ENCODE results near the gene JPT1. TPM values are rescaled to one million over a fixed set of nuclear protein-coding genes. Genes with fewer than 3 reads are reported as not detected.
"Not testable (repeated sequence)": the region's sequence is repeated elsewhere in the genome, so short reads cannot be mapped to it uniquely, and the experiment has no call there.

Gene JPT1
- total and polyA plus RNA-seq, 2 donors = 92.1 to 130 TPM

DNA sequence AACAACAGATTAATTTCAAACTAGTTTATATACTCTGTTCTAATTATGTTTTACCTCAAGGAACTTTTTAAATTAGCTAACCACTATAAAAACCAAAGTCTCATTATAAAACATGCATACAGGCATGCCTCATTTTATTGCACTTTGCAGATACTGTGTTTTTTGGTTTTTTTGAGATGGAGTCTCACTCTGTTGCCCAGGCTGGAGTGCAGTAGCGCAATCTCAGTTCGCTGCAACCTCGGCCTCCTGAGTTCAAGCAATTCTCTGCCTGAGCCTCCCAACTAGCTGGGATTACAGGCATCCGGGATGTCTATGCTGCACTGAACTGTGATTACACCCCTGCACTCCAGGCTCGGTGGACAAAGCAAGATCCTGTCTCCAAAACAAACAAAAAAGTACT lies 8.8 kb upstream of the JPT1 start:
- no peaks in the 10 kb centered on the region for H3K27me3 ChIP-seq (ENCODE audit: control insufficient read depth in 2 of 2, insufficient read depth in 1 of 2, low read length in 1 of 2)
- H3K9me3 ChIP-seq (ENCODE audit: control insufficient read depth in 2 of 2, insufficient read depth in 1 of 2, low read length in 1 of 2) = no peaks in the 10 kb centered on the region
- 98% methylated on average over 5 of the region's 5 CpGs for whole genome bisulfite sequencing
- H3K4me1 ChIP-seq (ENCODE audit: control insufficient read depth in 2 of 2, insufficient read depth in 2 of 2, low read length in 2 of 2) = no peaks in the 10 kb centered on the region
- DNase-seq (ENCODE audit: low read depth in 6 of 9, low spot score in 9 of 9) = no peak
- peaks cover 27 to 55% of the 10 kb centered on the region in 2 donors for H3K36me3 ChIP-seq (ENCODE audit: control insufficient read depth in 2 of 2, insufficient read depth in 2 of 2, low read length in 1 of 2)
- H3K27ac ChIP-seq (ENCODE audit: low read depth in 1 of 2, low read length in 1 of 2) = no peak overlapping the region
- no peak overlapping the region for H3K4me3 ChIP-seq (ENCODE audit: low read length in 2 of 2)

DNA sequence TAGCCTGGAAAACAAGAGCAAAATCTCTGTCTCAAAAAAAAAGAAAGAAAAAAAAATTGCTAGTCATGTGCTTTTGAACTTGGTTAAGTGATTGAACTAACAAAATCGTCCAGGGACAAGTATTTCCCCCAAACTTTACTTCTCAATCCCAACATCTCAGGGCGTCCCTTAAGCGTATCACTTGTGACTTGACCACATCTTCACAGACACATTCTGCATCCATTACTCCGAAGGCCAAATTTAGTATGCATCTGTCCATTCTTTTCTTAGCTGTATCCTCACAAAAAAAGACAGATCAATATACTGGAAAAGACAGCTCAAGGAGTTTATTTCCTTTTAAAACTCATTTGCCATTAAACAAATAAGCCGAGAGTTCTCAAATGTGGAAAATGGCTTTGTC lies 5.9 kb upstream of the JPT1 start:
- Histone ChIP-seq H3K4me1 (ENCODE audit: control insufficient read depth in 2 of 2, insufficient read depth in 2 of 2, low read length in 2 of 2) (peaks cover under 1 to 4% of the 10 kb centered on the region in 2 donors), H3K36me3 (ENCODE audit: control insufficient read depth in 2 of 2, insufficient read depth in 2 of 2, low read length in 1 of 2) (peaks cover 10 to 41% of the 10 kb centered on the region in 2 donors), H3K27ac (ENCODE audit: low read depth in 1 of 2, low read length in 1 of 2) (no peak overlapping the region), H3K4me3 (ENCODE audit: low read length in 2 of 2) (no peak overlapping the region), H3K27me3 (ENCODE audit: control insufficient read depth in 2 of 2, insufficient read depth in 1 of 2, low read length in 1 of 2) (no peaks in the 10 kb centered on the region), H3K9me3 (ENCODE audit: control insufficient read depth in 2 of 2, insufficient read depth in 1 of 2, low read length in 1 of 2) (no peaks in the 10 kb centered on the region)
- 98% methylated on average over 5 of the region's 5 CpGs for WGBS
- DNase-seq (ENCODE audit: low read depth in 6 of 9, low spot score in 9 of 9) = no peak

DNA sequence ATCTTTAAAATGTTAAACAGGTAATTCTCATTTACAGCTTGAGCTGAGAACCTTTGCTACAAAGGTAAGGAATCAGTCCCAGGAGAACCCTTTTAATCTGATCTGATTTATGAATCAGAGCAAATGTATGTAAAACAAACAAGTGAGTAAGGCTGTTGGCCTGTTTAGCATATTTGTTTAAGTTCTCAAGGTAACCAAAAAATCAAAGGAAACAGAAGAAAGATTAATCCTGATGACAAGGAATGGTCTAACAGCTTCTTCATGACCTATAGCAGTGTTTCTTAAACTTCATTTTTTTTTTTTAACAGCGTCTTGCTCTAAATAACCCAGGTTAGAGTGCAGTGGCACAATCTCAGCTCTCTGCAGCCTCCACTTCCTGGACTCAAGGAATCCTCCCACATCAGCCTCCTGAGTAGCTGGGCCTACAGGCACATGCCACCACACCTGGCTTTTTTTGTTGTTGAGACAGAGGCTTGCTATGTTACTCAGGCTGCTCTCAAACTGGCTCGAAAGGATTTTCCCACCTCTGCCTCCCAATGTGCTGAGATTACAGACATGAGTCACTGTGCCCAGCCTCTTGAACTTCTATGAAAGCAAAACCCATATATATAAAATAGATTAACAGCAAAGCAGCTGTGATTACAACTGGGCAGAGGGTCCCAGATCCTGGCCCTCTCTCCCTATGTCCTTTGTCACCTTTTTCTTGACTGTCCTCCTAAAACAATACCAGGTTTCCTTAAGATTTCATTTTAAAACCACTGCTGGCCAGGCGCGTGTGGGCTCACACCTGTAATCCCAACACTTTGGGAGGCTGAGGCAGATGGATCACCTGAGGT lies 5.1 kb upstream of the JPT1 start:
- no peaks in the 10 kb centered on the region for H3K9me3 ChIP-seq (ENCODE audit: control insufficient read depth in 2 of 2, insufficient read depth in 1 of 2, low read length in 1 of 2)
- DNase-seq (ENCODE audit: low read depth in 6 of 9, low spot score in 9 of 9) = no peak
- H3K36me3 ChIP-seq (ENCODE audit: control insufficient read depth in 2 of 2, insufficient read depth in 2 of 2, low read length in 1 of 2) = peaks cover 10 to 35% of the 10 kb centered on the region in 2 donors
- no peak overlapping the region for H3K27ac ChIP-seq (ENCODE audit: low read depth in 1 of 2, low read length in 1 of 2)
- WGBS = 97% methylated on average over 4 of the region's 4 CpGs
- no peak overlapping the region for H3K4me3 ChIP-seq (ENCODE audit: low read length in 2 of 2)
- H3K4me1 ChIP-seq (ENCODE audit: control insufficient read depth in 2 of 2, insufficient read depth in 2 of 2, low read length in 2 of 2) = peaks cover 6 to 11% of the 10 kb centered on the region in 2 donors
- H3K27me3 ChIP-seq (ENCODE audit: control insufficient read depth in 2 of 2, insufficient read depth in 1 of 2, low read length in 1 of 2) = no peaks in the 10 kb centered on the region

DNA sequence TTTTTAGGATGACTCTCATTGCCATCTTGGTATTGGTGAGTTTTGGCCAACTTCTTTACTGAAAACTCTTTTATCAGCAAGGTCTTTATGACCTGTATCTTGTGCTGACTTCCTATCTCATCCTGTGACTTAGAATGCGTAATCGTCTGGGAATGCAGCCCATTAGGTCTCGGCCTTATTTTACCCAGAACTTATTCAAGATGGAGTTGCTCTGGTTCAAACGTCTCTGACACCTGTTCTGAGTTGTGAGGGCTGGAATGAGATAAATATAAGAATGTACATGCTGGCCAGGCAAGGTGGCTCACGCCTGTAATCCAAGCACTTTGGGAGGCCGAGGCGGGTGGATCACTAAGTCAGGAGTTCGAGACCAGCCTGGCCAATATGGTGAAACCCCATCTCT lies 4.2 kb upstream of the JPT1 start:
- Histone ChIP-seq H3K4me1 (ENCODE audit: control insufficient read depth in 2 of 2, insufficient read depth in 2 of 2, low read length in 2 of 2) (peaks cover 6 to 11% of the 10 kb centered on the region in 2 donors), H3K36me3 (ENCODE audit: control insufficient read depth in 2 of 2, insufficient read depth in 2 of 2, low read length in 1 of 2) (peaks cover 3 to 28% of the 10 kb centered on the region in 2 donors)
- H3K27me3 ChIP-seq (ENCODE audit: control insufficient read depth in 2 of 2, insufficient read depth in 1 of 2, low read length in 1 of 2); DNase-seq (ENCODE audit: low read depth in 6 of 9, low spot score in 9 of 9); H3K9me3 ChIP-seq (ENCODE audit: control insufficient read depth in 2 of 2, insufficient read depth in 1 of 2, low read length in 1 of 2); H3K4me3 ChIP-seq (ENCODE audit: low read length in 2 of 2); H3K27ac ChIP-seq (ENCODE audit: low read depth in 1 of 2, low read length in 1 of 2): not testable (repeated sequence)
- WGBS = 97% methylated on average over 8 of the region's 8 CpGs

DNA sequence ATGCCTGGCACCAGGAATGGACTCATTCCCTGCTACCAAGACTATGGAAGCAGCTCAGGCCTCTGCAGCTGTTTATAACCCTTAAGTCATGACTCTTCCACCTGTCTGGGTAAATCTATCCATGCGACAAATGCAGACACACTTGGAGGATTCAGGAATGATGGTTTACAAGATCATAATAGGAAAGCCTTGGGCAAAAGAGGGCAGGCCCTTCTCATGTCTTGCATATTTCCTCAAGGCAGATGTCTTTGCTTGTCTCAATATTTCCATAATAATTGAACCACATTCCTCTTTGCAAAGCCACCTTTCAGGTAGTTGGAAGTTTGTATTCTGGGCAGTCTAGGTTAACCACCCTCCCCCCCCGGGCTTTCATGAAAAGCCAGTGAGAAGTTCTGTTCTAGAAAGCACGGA lies 884 bp upstream of the JPT1 start:
- 95% methylated on average over 3 of the region's 3 CpGs for whole genome bisulfite sequencing
- Histone ChIP-seq H3K4me3 (ENCODE audit: low read length in 2 of 2) (peak overlapping the region in 1 of 2 donors; percentile 14), H3K9me3 (ENCODE audit: control insufficient read depth in 2 of 2, insufficient read depth in 1 of 2, low read length in 1 of 2) (no peaks in the 10 kb centered on the region), H3K36me3 (ENCODE audit: control insufficient read depth in 2 of 2, insufficient read depth in 2 of 2, low read length in 1 of 2) (peaks cover 0 to 18% of the 10 kb centered on the region in 2 donors), H3K4me1 (ENCODE audit: control insufficient read depth in 2 of 2, insufficient read depth in 2 of 2, low read length in 2 of 2) (peaks cover 14 to 20% of the 10 kb centered on the region in 2 donors), H3K27ac (ENCODE audit: low read depth in 1 of 2, low read length in 1 of 2) (peak overlapping the region in 1 of 2 donors; percentile 86), H3K27me3 (ENCODE audit: control insufficient read depth in 2 of 2, insufficient read depth in 1 of 2, low read length in 1 of 2) (no peaks in the 10 kb centered on the region)
- no peak for DNase-seq (ENCODE audit: low read depth in 6 of 9, low spot score in 9 of 9)

DNA sequence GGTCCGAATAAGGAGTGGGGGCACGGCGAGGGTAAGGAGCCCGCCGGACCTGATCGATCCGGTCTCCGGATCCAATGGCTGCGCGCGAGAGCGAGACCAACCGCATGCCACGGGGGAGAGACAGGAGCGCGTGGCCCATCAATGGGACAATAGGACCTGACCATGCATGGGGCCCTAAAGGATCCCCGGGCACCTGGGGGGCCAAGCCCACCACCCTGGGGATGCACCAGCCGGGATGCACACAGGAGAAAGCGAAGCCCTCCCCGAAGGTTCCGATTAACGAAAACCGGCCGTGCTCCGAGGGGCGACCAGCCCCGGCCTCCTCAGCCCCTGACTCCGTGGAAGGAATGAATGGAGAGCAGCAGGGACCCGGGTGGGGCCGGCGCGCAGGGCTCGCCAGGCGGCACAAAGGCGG lies 525 bp downstream of the JPT1 start:
- Histone ChIP-seq H3K27me3 (ENCODE audit: control insufficient read depth in 2 of 2, insufficient read depth in 1 of 2, low read length in 1 of 2) (no peaks in the 10 kb centered on the region), H3K4me1 (ENCODE audit: control insufficient read depth in 2 of 2, insufficient read depth in 2 of 2, low read length in 2 of 2) (peaks cover 14 to 20% of the 10 kb centered on the region in 2 donors), H3K27ac (ENCODE audit: low read depth in 1 of 2, low read length in 1 of 2) (peak overlapping the region; percentile 51 to 89), H3K36me3 (ENCODE audit: control insufficient read depth in 2 of 2, insufficient read depth in 2 of 2, low read length in 1 of 2) (peaks cover 0 to 11% of the 10 kb centered on the region in 2 donors), H3K9me3 (ENCODE audit: control insufficient read depth in 2 of 2, insufficient read depth in 1 of 2, low read length in 1 of 2) (no peaks in the 10 kb centered on the region), H3K4me3 (ENCODE audit: low read length in 2 of 2) (peak overlapping the region; percentile 96 to 98)
- WGBS = under 1% methylated on average over 35 of the region's 35 CpGs
- DNase-seq (ENCODE audit: low read depth in 6 of 9, low spot score in 9 of 9) = peak in 2 of 9 donors; percentile 6 to 36

DNA sequence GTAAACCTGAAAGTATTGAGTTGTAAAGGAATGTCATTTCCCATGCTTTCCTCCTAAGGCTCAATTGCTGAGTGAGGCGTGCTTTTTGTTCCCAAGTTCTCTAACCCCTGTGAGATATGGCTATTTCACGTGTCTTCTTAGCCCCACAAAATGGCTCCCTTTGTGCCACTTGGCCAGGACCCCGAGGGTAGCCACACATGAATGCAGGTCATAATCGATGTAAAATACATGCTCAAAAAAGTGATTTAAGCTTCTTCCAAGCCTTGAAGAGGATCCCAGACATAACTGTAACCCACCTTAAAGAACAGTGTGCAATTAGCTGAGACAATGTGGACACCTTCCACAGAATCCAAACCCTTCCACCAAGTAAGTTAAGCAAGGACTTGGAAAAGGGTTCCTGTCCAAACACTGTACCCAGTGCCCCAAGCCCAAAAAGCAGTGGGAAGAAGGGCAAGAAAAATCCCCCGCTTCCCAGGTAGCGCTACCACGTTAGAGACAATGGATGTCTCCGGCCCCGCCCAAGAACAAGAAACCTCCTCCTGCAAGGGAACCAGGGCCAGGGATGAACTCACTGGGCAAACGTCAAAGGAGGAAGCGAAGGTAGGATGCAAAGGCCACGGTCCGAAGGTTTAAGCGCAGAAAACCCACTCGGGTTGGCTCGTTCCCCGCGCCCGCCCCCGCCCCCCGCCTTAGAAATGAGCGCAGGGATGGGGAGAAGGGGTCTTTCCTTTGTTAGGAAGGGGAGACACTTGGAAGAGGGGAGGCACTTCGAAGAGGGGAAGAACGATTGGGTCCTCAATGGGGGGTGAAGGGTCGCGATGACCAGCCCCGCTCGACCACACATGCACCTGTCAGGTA lies 1.2 kb downstream of the JPT1 start:
- DNase-seq (ENCODE audit: low read depth in 6 of 9, low spot score in 9 of 9) = peak in 3 of 9 donors; percentile 10 to 35 (median 14)
- Histone ChIP-seq H3K4me1 (ENCODE audit: control insufficient read depth in 2 of 2, insufficient read depth in 2 of 2, low read length in 2 of 2) (peaks cover 14 to 20% of the 10 kb centered on the region in 2 donors), H3K36me3 (ENCODE audit: control insufficient read depth in 2 of 2, insufficient read depth in 2 of 2, low read length in 1 of 2) (peaks cover 3 to 12% of the 10 kb centered on the region in 2 donors), H3K4me3 (ENCODE audit: low read length in 2 of 2) (peak overlapping the region; percentile 96 to 98), H3K9me3 (ENCODE audit: control insufficient read depth in 2 of 2, insufficient read depth in 1 of 2, low read length in 1 of 2) (no peaks in the 10 kb centered on the region), H3K27me3 (ENCODE audit: control insufficient read depth in 2 of 2, insufficient read depth in 1 of 2, low read length in 1 of 2) (no peaks in the 10 kb centered on the region), H3K27ac (ENCODE audit: low read depth in 1 of 2, low read length in 1 of 2) (peak overlapping the region in 1 of 2 donors; percentile 51)
- 10% methylated on average over 28 of the region's 28 CpGs for WGBS

DNA sequence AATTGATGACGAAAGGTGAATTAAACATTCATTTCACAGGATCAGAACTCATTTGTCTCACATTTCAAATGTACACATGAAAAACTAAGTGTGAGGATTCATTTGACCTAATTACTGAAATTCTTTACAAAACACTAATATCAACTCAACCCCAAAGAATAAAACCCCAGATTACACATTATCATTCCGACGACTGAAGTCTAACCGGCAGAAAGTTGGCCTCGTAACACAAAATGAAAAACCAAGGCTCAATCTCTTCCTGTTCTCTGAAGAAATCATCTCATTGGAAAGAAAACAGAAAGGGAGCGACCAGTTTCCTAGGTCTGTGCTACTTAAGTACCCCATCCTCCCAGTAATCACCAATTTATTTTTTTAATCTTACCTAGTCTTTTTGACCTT lies 1.8 kb downstream of the JPT1 start:
- no peak for DNase-seq (ENCODE audit: low read depth in 6 of 9, low spot score in 9 of 9)
- Histone ChIP-seq H3K27ac (ENCODE audit: low read depth in 1 of 2, low read length in 1 of 2) (no peak overlapping the region), H3K4me1 (ENCODE audit: control insufficient read depth in 2 of 2, insufficient read depth in 2 of 2, low read length in 2 of 2) (peaks cover 14 to 20% of the 10 kb centered on the region in 2 donors), H3K9me3 (ENCODE audit: control insufficient read depth in 2 of 2, insufficient read depth in 1 of 2, low read length in 1 of 2) (no peaks in the 10 kb centered on the region), H3K4me3 (ENCODE audit: low read length in 2 of 2) (peak overlapping the region; percentile 96 to 98), H3K36me3 (ENCODE audit: control insufficient read depth in 2 of 2, insufficient read depth in 2 of 2, low read length in 1 of 2) (peaks cover 10 to 18% of the 10 kb centered on the region in 2 donors), H3K27me3 (ENCODE audit: control insufficient read depth in 2 of 2, insufficient read depth in 1 of 2, low read length in 1 of 2) (no peaks in the 10 kb centered on the region)
- WGBS = 90% methylated on average over 6 of the region's 6 CpGs

DNA sequence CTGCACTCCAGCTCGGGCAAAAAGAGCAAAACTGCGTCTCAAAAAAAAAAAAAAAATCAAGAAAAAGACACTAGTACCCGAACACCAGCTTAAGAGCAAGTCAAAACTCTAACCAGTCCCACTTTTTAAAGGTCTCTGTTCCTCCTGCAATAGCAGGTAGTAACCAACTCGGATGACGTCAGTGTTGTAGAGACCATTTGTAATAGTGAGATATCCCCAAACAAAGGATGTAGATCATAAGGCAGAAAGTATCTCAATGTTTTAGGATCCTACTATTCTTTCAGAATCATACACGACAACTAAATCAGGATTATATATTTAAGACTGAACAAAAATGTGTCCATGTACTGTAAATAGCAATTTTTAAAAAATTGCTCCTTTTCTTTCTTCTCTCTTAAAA lies 2.4 kb downstream of the JPT1 start:
- no peaks in the 10 kb centered on the region for H3K9me3 ChIP-seq (ENCODE audit: control insufficient read depth in 2 of 2, insufficient read depth in 1 of 2, low read length in 1 of 2)
- DNase-seq (ENCODE audit: low read depth in 6 of 9, low spot score in 9 of 9) = no peak

More for the DNA sequence above, 2.4 kb downstream of the JPT1 start:
- Histone ChIP-seq H3K4me3 (ENCODE audit: low read length in 2 of 2) (no peak overlapping the region), H3K27ac (ENCODE audit: low read depth in 1 of 2, low read length in 1 of 2) (no peak overlapping the region), H3K4me1 (ENCODE audit: control insufficient read depth in 2 of 2, insufficient read depth in 2 of 2, low read length in 2 of 2) (peaks cover 14 to 20% of the 10 kb centered on the region in 2 donors), H3K27me3 (ENCODE audit: control insufficient read depth in 2 of 2, insufficient read depth in 1 of 2, low read length in 1 of 2) (no peaks in the 10 kb centered on the region), H3K36me3 (ENCODE audit: control insufficient read depth in 2 of 2, insufficient read depth in 2 of 2, low read length in 1 of 2) (peaks cover 15 to 19% of the 10 kb centered on the region in 2 donors)
- 95% methylated on average over 6 of the region's 6 CpGs for WGBS
